OCI-LY3 (cell line): Measurements from ENCODE around the gene PSMD5.

ENCODE experiments used
- EZH2phosphoT487 ChIP-seq: fragments of 200-600 bp; shearing (Covaris generic); IDR thresholded peaks from 2 replicates; pipeline ENCODE4 v1.6.1; 2018; ENCODE audit warnings: antibody characterized with exemption, mixed run types, low read depth
- TF ChIP-seq, protein P1 (sequence below): fragments of 200-600, 300-600 bp; sonication (generic); IDR thresholded peaks from 2 replicates; pipeline ENCODE4 v1.5.1; 2014; ENCODE audit warnings: antibody characterized with exemption, low read length, low read depth

DNA sequence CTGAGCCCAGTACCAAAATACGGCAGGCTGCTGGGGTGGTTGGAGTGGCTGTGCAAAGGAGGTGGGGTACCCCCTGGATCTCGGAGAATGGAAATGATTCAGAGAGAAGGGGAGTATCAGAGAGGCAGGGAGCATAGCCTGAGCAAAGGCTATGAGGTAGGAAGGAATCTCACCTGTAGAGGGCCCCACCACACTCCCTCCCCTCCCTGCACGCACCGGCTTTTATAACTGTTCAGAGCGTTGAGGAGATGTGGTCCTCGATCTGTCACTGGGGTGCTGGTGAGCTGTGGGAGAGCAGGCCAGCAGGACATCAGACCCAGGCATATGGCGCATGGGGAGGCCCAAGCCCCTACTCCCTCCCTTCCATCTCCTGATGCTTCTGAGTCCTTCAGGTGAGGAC lies 21.1 kb upstream of the PSMD5 start:
- TF ChIP-seq, protein P1, sequence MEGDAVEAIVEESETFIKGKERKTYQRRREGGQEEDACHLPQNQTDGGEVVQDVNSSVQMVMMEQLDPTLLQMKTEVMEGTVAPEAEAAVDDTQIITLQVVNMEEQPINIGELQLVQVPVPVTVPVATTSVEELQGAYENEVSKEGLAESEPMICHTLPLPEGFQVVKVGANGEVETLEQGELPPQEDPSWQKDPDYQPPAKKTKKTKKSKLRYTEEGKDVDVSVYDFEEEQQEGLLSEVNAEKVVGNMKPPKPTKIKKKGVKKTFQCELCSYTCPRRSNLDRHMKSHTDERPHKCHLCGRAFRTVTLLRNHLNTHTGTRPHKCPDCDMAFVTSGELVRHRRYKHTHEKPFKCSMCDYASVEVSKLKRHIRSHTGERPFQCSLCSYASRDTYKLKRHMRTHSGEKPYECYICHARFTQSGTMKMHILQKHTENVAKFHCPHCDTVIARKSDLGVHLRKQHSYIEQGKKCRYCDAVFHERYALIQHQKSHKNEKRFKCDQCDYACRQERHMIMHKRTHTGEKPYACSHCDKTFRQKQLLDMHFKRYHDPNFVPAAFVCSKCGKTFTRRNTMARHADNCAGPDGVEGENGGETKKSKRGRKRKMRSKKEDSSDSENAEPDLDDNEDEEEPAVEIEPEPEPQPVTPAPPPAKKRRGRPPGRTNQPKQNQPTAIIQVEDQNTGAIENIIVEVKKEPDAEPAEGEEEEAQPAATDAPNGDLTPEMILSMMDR = peak; percentile 9; the same call in 1 of the 2 replicates
- no peak for TF ChIP-seq EZH2phosphoT487
